Measurements from ENCODE around the gene ZNF503.

ZNF503 gene

GRCh38 chr10:75408509-75408875, 6.9 kb upstream of the ZNF503 start:
- H3K4me3 ChIP-seq: peak overlapping the region; percentile 77 to 89
- DNase-seq: peak in 1 of 2 donors; percentile 71
- H3K4me1 ChIP-seq: peaks cover 0 to 35% (median 22%) of the 10 kb centered on the region in 4 donors
- H3K36me3 ChIP-seq: no peaks in the 10 kb centered on the region
- intact Hi-C loops (cut with DNase I; ENCODE audit: low total_unique reads): no loop called here
- H3K27me3 ChIP-seq: no peaks in the 10 kb centered on the region
- peak overlapping the region; percentile 84 to 94 for H3K27ac ChIP-seq
- no peak for TF ChIP-seq CTCF (IDR thresholded peaks at IDR 0.05)
- no peaks in the 10 kb centered on the region for H3K9me3 ChIP-seq

GRCh38 chr10:75407713-75408508, 6.3 kb upstream of the ZNF503 start:
- peak in 1 of 2 experiments; percentile 15 for TF ChIP-seq CTCF (IDR thresholded peaks at IDR 0.05)
- Histone ChIP-seq H3K36me3 (no peaks in the 10 kb centered on the region), H3K4me3 (peak overlapping the region; percentile 77 to 89), H3K9me3 (no peaks in the 10 kb centered on the region), H3K4me1 (peaks cover 0 to 37% (median 22%) of the 10 kb centered on the region in 4 donors), H3K27me3 (no peaks in the 10 kb centered on the region), H3K27ac (peak overlapping the region; percentile 84 to 94)
- DNase-seq: peak; percentile 63 to 77
- intact Hi-C loops (cut with DNase I; ENCODE audit: low total_unique reads): no loop called here

- no peak for TF ChIP-seq CTCF (IDR thresholded peaks at IDR 0.05)
- Histone ChIP-seq H3K4me1 (peaks cover 0 to 37% (median 22%) of the 10 kb centered on the region in 4 donors), H3K27ac (peak overlapping the region; percentile 84 to 94), H3K4me3 (peak overlapping the region; percentile 77 to 89), H3K36me3 (no peaks in the 10 kb centered on the region), H3K27me3 (no peaks in the 10 kb centered on the region), H3K9me3 (no peaks in the 10 kb centered on the region)
- intact Hi-C loops (cut with DNase I; ENCODE audit: low total_unique reads): no loop called here
- DNase-seq: no peak
These were observed 5.7 kb upstream of the ZNF503 start for GRCh38 chr10:75407224-75407712.

GRCh38 chr10:75406462-75407223, 5.1 kb upstream of the ZNF503 start:
- Histone ChIP-seq H3K27me3 (no peaks in the 10 kb centered on the region), H3K36me3 (no peaks in the 10 kb centered on the region), H3K4me1 (peaks cover 0 to 37% (median 22%) of the 10 kb centered on the region in 4 donors), H3K4me3 (peak overlapping the region in 1 of 2 donors; percentile 77), H3K27ac (no peak overlapping the region), H3K9me3 (no peaks in the 10 kb centered on the region)
- intact Hi-C loops (cut with DNase I; ENCODE audit: low total_unique reads): no loop called here
- no peak for TF ChIP-seq CTCF (IDR thresholded peaks at IDR 0.05)
- no peak for DNase-seq

GRCh38 chr10:75405598-75406461, 4.3 kb upstream of the ZNF503 start:
- intact Hi-C loops (cut with DNase I; ENCODE audit: low total_unique reads): no loop called here
- no peaks in the 10 kb centered on the region for H3K27me3 ChIP-seq
- peaks cover 0 to 37% (median 22%) of the 10 kb centered on the region in 4 donors for H3K4me1 ChIP-seq
- H3K9me3 ChIP-seq: no peaks in the 10 kb centered on the region
- no peak overlapping the region for H3K27ac ChIP-seq
- H3K36me3 ChIP-seq: no peaks in the 10 kb centered on the region
- H3K4me3 ChIP-seq: no peak overlapping the region
- no peak for DNase-seq
- TF ChIP-seq CTCF (IDR thresholded peaks at IDR 0.05): no peak
